ENCODE results near the gene NCAPH2. TPM values are rescaled to one million over a fixed set of nuclear protein-coding genes. Genes with fewer than 3 reads are reported as not detected.

The NCAPH2 gene
- total RNA-seq, 2 donors from 2014 or later, result 27.4 to 71.5 TPM

DNA sequence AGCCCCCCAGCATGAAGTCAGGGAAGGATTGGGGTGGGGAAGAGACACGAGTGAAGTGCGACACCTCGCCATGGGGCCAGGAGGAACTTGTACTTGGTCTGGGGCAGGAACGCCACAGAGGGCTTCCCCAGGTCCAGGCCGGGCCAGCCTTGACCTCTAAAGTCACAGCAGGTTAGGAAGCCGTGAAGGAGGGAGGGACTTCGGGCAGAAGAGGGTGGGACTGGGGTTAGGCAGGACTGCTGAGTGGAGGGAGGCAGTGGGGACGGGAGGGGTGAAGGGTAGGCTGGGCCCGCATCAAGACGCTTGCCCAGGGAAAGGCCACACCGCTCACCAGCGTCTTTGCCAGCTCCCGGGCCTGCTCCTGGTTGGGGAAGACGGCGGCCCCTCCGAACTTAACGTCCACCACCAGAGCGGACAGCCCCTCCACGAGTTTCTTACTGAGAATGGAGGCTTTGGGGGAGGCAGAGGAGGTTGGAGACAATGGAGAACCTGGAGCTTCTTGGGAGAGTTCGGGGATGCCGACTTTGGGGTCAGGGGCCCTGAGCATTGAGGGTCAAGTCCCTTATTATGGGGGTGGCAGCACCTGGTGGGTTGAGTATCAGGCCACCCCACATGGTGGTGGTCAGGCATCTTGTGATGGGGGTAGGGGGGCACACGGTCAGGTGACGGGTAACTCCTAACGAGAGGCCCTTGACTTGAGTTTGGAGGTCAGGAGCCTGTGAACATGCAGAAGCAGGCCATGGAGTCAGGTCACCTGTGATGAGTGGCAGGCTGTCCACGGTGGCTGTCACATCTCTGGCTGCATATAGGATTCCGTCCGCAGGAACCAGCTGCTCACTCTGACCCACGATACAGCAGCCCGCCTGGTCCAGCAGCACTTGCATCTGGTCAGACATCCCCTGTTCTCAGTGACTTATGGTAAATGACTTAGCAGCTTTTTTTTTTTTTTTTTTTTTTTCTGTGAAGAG lies 19.1 kb downstream of the NCAPH2 start:
- intact Hi-C loops (cut with DNase I), result no loop called here
- Histone ChIP-seq H3K27ac (peak overlapping the region; percentile 100), H3K36me3 (peaks cover 10% of the 10 kb centered on the region), H3K9me3 (no peaks in the 10 kb centered on the region), H3K4me1 (peaks cover 16% of the 10 kb centered on the region), H3K27me3 (no peaks in the 10 kb centered on the region), H3K9ac (ENCODE audit: low read depth in 2 of 2, low read length in 2 of 2) (peak overlapping the region; percentile 86), H3K4me3 (peak overlapping the region; percentile 85)
- DNase-seq, result peak; percentile 68
- TF ChIP-seq, protein P1, sequence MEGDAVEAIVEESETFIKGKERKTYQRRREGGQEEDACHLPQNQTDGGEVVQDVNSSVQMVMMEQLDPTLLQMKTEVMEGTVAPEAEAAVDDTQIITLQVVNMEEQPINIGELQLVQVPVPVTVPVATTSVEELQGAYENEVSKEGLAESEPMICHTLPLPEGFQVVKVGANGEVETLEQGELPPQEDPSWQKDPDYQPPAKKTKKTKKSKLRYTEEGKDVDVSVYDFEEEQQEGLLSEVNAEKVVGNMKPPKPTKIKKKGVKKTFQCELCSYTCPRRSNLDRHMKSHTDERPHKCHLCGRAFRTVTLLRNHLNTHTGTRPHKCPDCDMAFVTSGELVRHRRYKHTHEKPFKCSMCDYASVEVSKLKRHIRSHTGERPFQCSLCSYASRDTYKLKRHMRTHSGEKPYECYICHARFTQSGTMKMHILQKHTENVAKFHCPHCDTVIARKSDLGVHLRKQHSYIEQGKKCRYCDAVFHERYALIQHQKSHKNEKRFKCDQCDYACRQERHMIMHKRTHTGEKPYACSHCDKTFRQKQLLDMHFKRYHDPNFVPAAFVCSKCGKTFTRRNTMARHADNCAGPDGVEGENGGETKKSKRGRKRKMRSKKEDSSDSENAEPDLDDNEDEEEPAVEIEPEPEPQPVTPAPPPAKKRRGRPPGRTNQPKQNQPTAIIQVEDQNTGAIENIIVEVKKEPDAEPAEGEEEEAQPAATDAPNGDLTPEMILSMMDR (IDR thresholded peaks at IDR 0.05), result no peak

DNA sequence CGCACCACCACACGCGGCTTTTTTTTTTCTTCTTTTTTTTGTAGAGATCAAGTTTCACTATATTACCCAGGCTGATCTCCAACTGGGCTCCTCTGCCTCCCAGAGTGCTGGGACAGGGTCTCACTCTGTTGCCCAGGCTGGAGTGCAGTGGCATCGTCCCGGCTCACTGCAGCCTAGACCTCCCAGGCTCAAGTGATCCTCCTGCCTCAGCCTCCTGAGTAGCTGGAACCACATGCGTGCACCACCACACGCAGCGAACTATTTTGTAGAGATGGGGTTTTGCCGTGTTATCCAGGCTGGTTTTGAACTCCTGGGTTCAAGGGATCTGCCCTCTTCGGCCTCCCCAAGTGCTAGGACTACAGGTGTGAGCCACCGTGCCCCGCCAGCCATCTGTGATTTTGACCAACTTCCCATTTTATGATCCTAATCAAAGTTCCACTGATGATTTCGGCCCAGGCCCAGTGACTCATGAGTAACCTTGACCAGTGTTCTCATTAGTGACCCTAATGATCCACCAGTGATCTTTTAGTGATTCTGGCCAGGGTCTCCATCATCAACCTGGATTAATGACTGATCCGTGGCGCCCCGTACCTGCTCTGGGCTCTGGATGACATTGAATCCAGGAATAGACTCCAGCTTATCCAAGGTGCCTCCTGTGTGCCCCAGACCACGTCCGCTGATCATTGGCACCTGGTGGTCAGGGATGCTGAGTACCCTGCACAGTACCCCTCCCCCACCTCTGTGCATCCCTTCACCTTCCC lies 20.1 kb downstream of the NCAPH2 start:
- Histone ChIP-seq H3K4me3 (peak overlapping the region; percentile 55), H3K9me3 (no peaks in the 10 kb centered on the region), H3K27me3 (no peaks in the 10 kb centered on the region), H3K36me3 (peaks cover 6% of the 10 kb centered on the region), H3K4me1 (peaks cover 16% of the 10 kb centered on the region), H3K27ac (peak overlapping the region; percentile 100), H3K9ac (ENCODE audit: low read depth in 2 of 2, low read length in 2 of 2) (no peak overlapping the region)
- intact Hi-C loops (cut with DNase I), result no loop called here
- DNase-seq, result no peak
- TF ChIP-seq, protein P1 (IDR thresholded peaks at IDR 0.05), result no peak

GRCh38 chr22:50528682-50529415 lies 20.8 kb downstream of the NCAPH2 start:
- TF ChIP-seq, protein P1 (IDR thresholded peaks at IDR 0.05), result no peak
- Histone ChIP-seq H3K4me3 (peak overlapping the region; percentile 55), H3K9me3 (no peaks in the 10 kb centered on the region), H3K9ac (ENCODE audit: low read depth in 2 of 2, low read length in 2 of 2) (peak overlapping the region; percentile 95 to 98), H3K36me3 (no peaks in the 10 kb centered on the region), H3K27me3 (no peaks in the 10 kb centered on the region), H3K27ac (peak overlapping the region; percentile 100), H3K4me1 (peaks cover 12% of the 10 kb centered on the region)
- DNase-seq, result no peak
- intact Hi-C loops (cut with DNase I), result no loop called here

GRCh38 chr22:50529416-50529896 lies 21.4 kb downstream of the NCAPH2 start:
- TF ChIP-seq, protein P1 (IDR thresholded peaks at IDR 0.05), result no peak
- no peak for DNase-seq
- Histone ChIP-seq H3K4me3 (peak overlapping the region; percentile 55), H3K27me3 (no peaks in the 10 kb centered on the region), H3K9me3 (no peaks in the 10 kb centered on the region), H3K9ac (ENCODE audit: low read depth in 2 of 2, low read length in 2 of 2) (peak overlapping the region; percentile 95 to 98), H3K27ac (peak overlapping the region; percentile 100), H3K36me3 (no peaks in the 10 kb centered on the region), H3K4me1 (peaks cover 6% of the 10 kb centered on the region)
- intact Hi-C loops (cut with DNase I), result no loop called here

Data from colonic mucosa (tissue), 4 donors.